ENCODE measurements around the gene GDPD5.
A peak's percentile ranks its signal among the peaks of the same experiment; 100 is the strongest.

The GDPD5 gene

DNA sequence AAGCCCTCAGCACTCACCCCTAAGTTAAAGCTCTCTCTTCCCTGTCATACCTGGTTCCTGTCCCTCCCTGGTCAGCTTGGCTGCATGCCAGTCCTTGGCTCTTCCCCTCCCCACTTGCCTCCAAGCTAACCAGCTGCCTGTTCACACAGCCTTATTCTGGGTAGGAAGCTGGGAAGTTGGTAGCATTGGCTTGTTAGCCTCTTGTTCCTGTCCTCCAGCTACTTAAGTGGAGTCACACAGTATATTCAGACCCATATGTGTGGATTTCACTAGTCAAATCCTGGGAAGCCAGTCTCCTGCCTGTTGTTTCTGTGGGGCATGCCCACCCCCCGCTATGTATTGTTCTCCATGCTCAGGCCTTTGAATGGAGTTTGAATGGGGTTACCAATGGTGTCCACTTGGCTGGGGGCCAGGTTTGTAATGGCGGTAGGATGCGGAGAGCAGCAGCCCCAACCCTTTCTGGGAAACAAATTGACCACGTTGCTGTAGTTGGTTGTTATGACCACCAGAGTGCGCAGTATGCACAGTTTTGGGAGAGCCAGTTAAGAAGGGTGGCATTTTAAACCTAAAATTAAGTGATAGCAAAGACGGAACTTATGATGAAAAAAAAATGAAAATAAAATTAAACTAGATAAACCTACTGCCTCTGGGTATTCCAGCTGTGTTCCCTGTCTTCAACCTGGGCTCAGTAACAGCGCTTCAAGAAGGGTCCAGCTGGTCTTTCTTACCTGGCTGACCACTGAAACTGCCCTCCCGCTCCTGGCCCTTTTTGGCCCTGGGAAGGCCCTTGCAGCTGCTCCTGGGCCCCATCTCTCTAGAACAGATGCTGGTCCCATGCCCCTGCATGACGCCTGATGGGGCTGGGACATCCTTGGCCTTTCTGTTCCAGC lies 137.1 kb downstream of the GDPD5 start:
- DNase-seq: peak; percentile 63

DNA sequence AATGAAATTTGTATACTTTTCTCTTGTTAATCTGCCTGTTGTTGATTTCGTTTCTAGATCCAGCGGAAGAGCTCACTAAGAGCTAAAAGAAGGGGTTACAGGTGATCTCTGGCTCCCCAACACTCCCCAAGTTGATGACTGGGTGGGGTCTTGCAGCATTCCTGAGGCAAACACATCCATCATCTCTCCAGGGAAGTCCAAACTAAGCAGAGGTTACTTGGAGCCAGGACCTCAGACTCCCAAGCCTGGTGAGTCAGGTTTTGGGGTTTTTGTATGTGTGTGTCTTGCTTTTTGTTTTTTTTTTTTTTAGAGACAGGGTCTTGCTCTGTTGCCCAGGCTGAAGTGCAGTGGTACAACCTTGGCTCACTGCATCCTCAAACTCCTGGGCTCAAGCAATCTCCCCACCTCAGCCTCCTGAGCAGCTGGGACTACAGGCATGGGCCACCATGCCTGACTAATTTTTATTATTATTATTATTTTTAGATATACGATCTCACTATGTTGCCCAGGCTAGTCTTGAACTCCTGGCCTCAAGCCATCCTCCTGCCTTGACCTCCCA lies 137.9 kb downstream of the GDPD5 start:
- no peak for DNase-seq

DNA sequence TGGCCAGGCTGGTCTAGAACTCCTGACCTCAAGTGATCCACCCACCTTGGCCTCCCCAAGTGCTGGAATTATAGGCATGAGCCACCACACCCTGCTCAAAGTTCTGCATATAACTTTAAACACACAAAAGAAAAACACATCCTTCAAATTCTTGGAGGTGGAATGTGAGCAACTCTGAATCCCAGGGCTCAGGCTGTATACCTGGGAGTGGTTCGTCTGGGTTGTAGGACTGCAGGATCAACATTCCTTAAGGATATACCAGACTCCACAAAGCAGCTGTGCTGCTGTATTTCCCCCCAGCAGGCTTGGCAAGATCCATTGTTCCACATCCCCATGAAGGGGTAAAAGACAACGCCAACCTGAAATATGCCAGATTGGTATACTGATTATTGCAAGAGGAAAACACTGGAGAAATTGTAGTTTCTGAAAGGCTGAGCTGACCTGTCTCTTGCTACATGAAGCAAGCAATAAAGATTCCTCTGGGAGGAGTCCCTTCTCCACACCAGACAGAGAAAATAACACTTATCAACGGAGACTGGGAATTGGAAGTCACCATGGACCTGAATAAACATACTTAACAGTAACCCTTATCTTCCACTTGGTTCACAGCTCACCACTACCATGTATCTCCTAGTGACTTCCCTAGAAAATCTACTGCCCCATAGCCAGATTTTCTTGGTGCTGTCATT lies 138.7 kb downstream of the GDPD5 start:
- no peak for DNase-seq

Measured in NCI-H2107 (cell line).